IMR-90 (cell line): Measurements from ENCODE around the gene MAPRE2. TPM values are rescaled to one million over a fixed set of nuclear protein-coding genes. Genes with fewer than 3 reads are reported as not detected.

Experiments used
- ATAC-seq: fragments of 200-7000 bp; cut with Tn5 transposase; 2 replicates; pipeline ENCODE4 v1.9.1; 2020; ENCODE audit warnings: low read depth, mild to moderate bottlenecking, moderate library complexity
- BruUV-seq: library from RNA; stranded (reverse); fragments of 400-500 nt; replicated peaks from 2 replicates; lab custom pipeline; 2021; lab: Mats Ljungman, UMichigan
- CTCF ChIA-PET: fragments of 300-600 bp; formaldehyde crosslinking; extraction: SDS; loops from one replicate; lab custom pipeline; 2021; ENCODE audit warnings: antibody characterized with exemption; lab: Yijun Ruan, JAX
- POLR2A ChIA-PET: fragments of 300-600 bp; sonication (Branson Sonifier 250); formaldehyde crosslinking; loops from one replicate; lab custom pipeline; 2022; ENCODE audit warnings: antibody characterized with exemption; ENCODE audit not compliant: unreplicated experiment; lab: Charles Lee
- DNase-seq: peaks from one replicate; pipeline ENCODE4 v3.0.0; 2013
- H2AFZ ChIP-seq: replicated peaks from 2 replicates; pipeline ENCODE3; 2013; ENCODE audit warnings: low read length, mild to moderate bottlenecking; ENCODE audit not compliant: poor library complexity
- H2AK5ac ChIP-seq: 2 replicates; pipeline ENCODE4 v1.6.1; 2013; ENCODE audit warnings: low read depth, low read length, inconsistent platforms
- H2AK9ac ChIP-seq: replicated peaks from 2 replicates; pipeline ENCODE3; 2013; ENCODE audit warnings: mild to moderate bottlenecking, low read depth, low read length, moderate library complexity; ENCODE audit not compliant: poor library complexity
- H2BK120ac ChIP-seq: 2 replicates; pipeline ENCODE4 v1.6.1; 2013; ENCODE audit warnings: low read depth, low read length, inconsistent platforms
- H2BK15ac ChIP-seq: 3 replicates; pipeline ENCODE4 v1.6.1; 2013; ENCODE audit warnings: low read depth, low read length, inconsistent platforms
- H2BK20ac ChIP-seq: 2 replicates; pipeline ENCODE4 v1.6.1; 2013; ENCODE audit warnings: low read depth, mild to moderate bottlenecking, inconsistent platforms, low read length, moderate library complexity
- H2BK5ac ChIP-seq: 2 replicates; pipeline ENCODE4 v1.6.1; 2013; ENCODE audit warnings: mild to moderate bottlenecking, low read depth, low read length, inconsistent platforms; ENCODE audit not compliant: poor library complexity, severe bottlenecking
- H3K14ac ChIP-seq: replicated peaks from 2 replicates; pipeline ENCODE4 v1.6.1; 2013; ENCODE audit warnings: low read depth, low read length, inconsistent platforms
- H3K18ac ChIP-seq: 2 replicates; pipeline ENCODE4 v1.6.1; 2013; ENCODE audit warnings: low read depth, low read length, control low read depth
- H3K23ac ChIP-seq: 2 replicates; pipeline ENCODE4 v1.6.1; 2013; ENCODE audit warnings: low read depth, low read length, inconsistent platforms
- H3K27ac ChIP-seq: 2 replicates; pipeline ENCODE4 v1.5.1; 2013; ENCODE audit warnings: mild to moderate bottlenecking, control low read depth, low read length; ENCODE audit not compliant: insufficient read depth
- H3K27me3 ChIP-seq: 2 replicates; pipeline ENCODE4 v1.6.1; 2013; ENCODE audit warnings: low read length; ENCODE audit not compliant: control insufficient read depth, insufficient read depth
- H3K36me3 ChIP-seq: 2 replicates; pipeline ENCODE4 v1.6.1; 2013; ENCODE audit warnings: low read length, mixed read lengths; ENCODE audit not compliant: control insufficient read depth, insufficient read depth
- H3K4ac ChIP-seq: 2 replicates; pipeline ENCODE4 v1.6.1; 2013; ENCODE audit warnings: low read depth, low read length, inconsistent platforms
- H3K4me1 ChIP-seq: 2 replicates; pipeline ENCODE4 v1.6.1; 2013; ENCODE audit warnings: low read length, mixed read lengths; ENCODE audit not compliant: control insufficient read depth, insufficient read depth
- H3K4me2 ChIP-seq: 2 replicates; pipeline ENCODE4 v1.6.1; 2013; ENCODE audit warnings: low read depth, mild to moderate bottlenecking, control low read depth, low read length, moderate library complexity
- H3K4me3 ChIP-seq: 2 replicates; pipeline ENCODE4 v1.5.1; 2013; ENCODE audit warnings: low read depth, mild to moderate bottlenecking, control low read depth, low read length, moderate library complexity; ENCODE audit not compliant: insufficient read depth
- H3K56ac ChIP-seq: 2 replicates; pipeline ENCODE4 v1.6.1; 2013; ENCODE audit warnings: low read length, inconsistent platforms; ENCODE audit not compliant: insufficient read depth; ENCODE audit errors: extremely low read depth
- H3K79me1 ChIP-seq, 2 experiments: 2 replicates each; pipeline ENCODE4 v1.6.1; 2013; ENCODE audit warnings: low read length in 2 of 2, inconsistent platforms in 1 of 2, low read depth in 1 of 2
- H3K9ac ChIP-seq: 2 replicates; pipeline ENCODE4 v1.6.1; 2013; ENCODE audit warnings: low read depth, low read length, control low read depth
- H3K9me1 ChIP-seq: 2 replicates; pipeline ENCODE4 v1.6.1; 2013; ENCODE audit warnings: low read length, inconsistent platforms; ENCODE audit not compliant: insufficient read depth
- H3K9me3 ChIP-seq: 2 replicates; pipeline ENCODE4 v1.6.1; 2013; ENCODE audit warnings: low read length; ENCODE audit not compliant: control insufficient read depth, insufficient read depth
- H4K20me1 ChIP-seq: 2 replicates; pipeline ENCODE4 v1.6.1; 2013; ENCODE audit warnings: low read length, inconsistent platforms; ENCODE audit not compliant: insufficient read depth
- H4K5ac ChIP-seq: 2 replicates; pipeline ENCODE4 v1.6.1; 2013; ENCODE audit warnings: mild to moderate bottlenecking, low read depth, low read length, control low read depth
- H4K8ac ChIP-seq, 2 experiments: 2 replicates each; pipeline ENCODE4 v1.6.1; 2013; ENCODE audit warnings: low read depth in 2 of 2, low read length in 2 of 2, control low read depth in 1 of 2, inconsistent platforms in 1 of 2
- H4K91ac ChIP-seq: 2 replicates; pipeline ENCODE4 v1.6.1; 2013; ENCODE audit warnings: low read depth, low read length, inconsistent platforms; ENCODE audit not compliant: insufficient read depth
- BHLHE40 ChIP-seq: fragments of 150-350 bp; IDR thresholded peaks from 2 replicates; pipeline ENCODE4 v1.6.1; 2016; ENCODE audit warnings: mild to moderate bottlenecking, low read depth, low read length
- CHD1 ChIP-seq: IDR thresholded peaks from 2 replicates; pipeline ENCODE4 v1.6.1; 2012; ENCODE audit warnings: low read depth, low read length, improper control_type of control experiment
- MAZ ChIP-seq: IDR thresholded peaks from 2 replicates; pipeline ENCODE4 v1.6.1; 2012; ENCODE audit warnings: low read depth, mild to moderate bottlenecking, low read length, improper control_type of control experiment, moderate library complexity, borderline replicate concordance
- MXI1 ChIP-seq: IDR thresholded peaks from 2 replicates; pipeline ENCODE4 v1.6.1; 2012; ENCODE audit warnings: low read depth, mild to moderate bottlenecking, low read length, moderate library complexity, borderline replicate concordance
- POLR2A ChIP-seq: IDR thresholded peaks from 2 replicates; pipeline ENCODE4 v1.6.1; 2012; ENCODE audit warnings: mild to moderate bottlenecking, low read depth, low read length
- WGBS, 2 experiments: methylation state at CpG; one replicate each; pipeline versions ENCODE4 v1.1.5 to v1.1.7; 2013; ENCODE audit warnings: missing lambda C conversion rate in 2 of 2; ENCODE audit not compliant: insufficient read length in 1 of 2; ENCODE audit errors: extremely low coverage in 2 of 2; 5-methylcytosine and 5-hydroxymethylcytosine counted together
- dilution Hi-C: fragments of 300-500 bp; cut with HindIII; formaldehyde crosslinking; loops from one replicate; pipeline ENCODE4 v1.14.3; 2018; ENCODE audit warnings: low sequenced_read_pairs; ENCODE audit not compliant: unreplicated experiment
- in situ Hi-C: fragments of 300-500 bp; cut with MboI; formaldehyde crosslinking; loops from 3 replicates; pipeline ENCODE4 v1.14.3; 2019; ENCODE audit warnings: low sequenced_read_pairs, inconsistent platforms, mixed read lengths
- intact Hi-C: fragments of 100-400 bp; cut with micrococcal nuclease; formaldehyde crosslinking; loops from 2 replicates; pipeline ENCODE4 v1.10.0; 2022
- polyA plus RNA-seq, 3 experiments: library from polyadenylated mRNA; depleted of rRNA; stranded (reverse); fragments of >200 nt; gene quantifications; 2 replicates each; pipeline ENCODE4 v1.2.3, GENCODE V29; 2012; ENCODE audit warnings: low replicate concordance in 1 of 3
- total RNA-seq: library from RNA; depleted of rRNA; stranded (reverse); fragments of >200 nt; gene quantifications from 2 replicates; pipeline ENCODE4 v1.2.3, GENCODE V29; 2012

MAPRE2 gene
- total and polyA plus RNA-seq, 2 of the 4 experiments (the other 2 are of a cell fraction), result 19.6 to 23.8 TPM

GRCh38 chr18:35089382-35089781 lies 48.2 kb downstream of the MAPRE2 start:
- no peak overlapping the region for H2AFZ ChIP-seq
- H2BK120ac ChIP-seq, result no peak overlapping the region
- H4K5ac ChIP-seq, result no peak overlapping the region
- H3K4ac ChIP-seq, result no peak overlapping the region
- no peak overlapping the region for H2BK5ac ChIP-seq
- TF ChIP-seq CHD1, result no peak
- no peak for TF ChIP-seq POLR2A
- TF ChIP-seq MAZ, result no peak
- TF ChIP-seq MXI1, result no peak
- TF ChIP-seq BHLHE40, result no peak
- no peak overlapping the region for H3K4me2 ChIP-seq
- BruUV-seq, result no TSS peak
- no peak overlapping the region for H4K91ac ChIP-seq
- H3K9me3 ChIP-seq, result no peaks in the 10 kb centered on the region
- no peak overlapping the region for H3K9ac ChIP-seq
- dilution Hi-C loops, result no loop called here
- no peak overlapping the region for H3K14ac ChIP-seq
- H4K20me1 ChIP-seq, result no peaks in the 10 kb centered on the region
- H3K27ac ChIP-seq, result no peak overlapping the region
- no peak overlapping the region for H4K8ac ChIP-seq
- H3K56ac ChIP-seq, result no peak overlapping the region
- H3K18ac ChIP-seq, result no peak overlapping the region
- H3K79me1 ChIP-seq, result no peaks in the 10 kb centered on the region; a peak in 1 of 4 replicates
- DNase-seq (no peak), ATAC-seq (0 out of 2 replicates have a peak, but pooled peaks have one; percentile 21)
- 0 out of 2 replicates have a peak, but pooled peaks cover 2% of the 10 kb centered on the region for H3K4me1 ChIP-seq
- no peak overlapping the region for H2AK9ac ChIP-seq
- no peaks in the 10 kb centered on the region for H3K36me3 ChIP-seq
- no peak overlapping the region for H3K4me3 ChIP-seq
- H2BK20ac ChIP-seq, result no peak overlapping the region
- H3K9me1 ChIP-seq, result no peaks in the 10 kb centered on the region
- CTCF ChIA-PET, result no interaction called here
- no peak overlapping the region for H3K23ac ChIP-seq
- H2AK5ac ChIP-seq, result no peak overlapping the region
- in situ Hi-C loops, result no loop called here
- H2BK15ac ChIP-seq, result no peak overlapping the region
- H3K27me3 ChIP-seq, result no peaks in the 10 kb centered on the region
- no CpG with 5 or more reads among the region's 1 CpG for WGBS, 2 experiments
- intact Hi-C loops, result loop anchor here (2.0 kb wide), 1 partner anchor 29 kb away; no protein-coding TSS in a partner anchor
- POLR2A ChIA-PET, result no interaction called here
